ENCODE results near the gene PPARG.

GRCh38 chr3:12312010-12312409 is 23.1 kb downstream of the PPARG start:
- TF ChIP-seq, protein P1, sequence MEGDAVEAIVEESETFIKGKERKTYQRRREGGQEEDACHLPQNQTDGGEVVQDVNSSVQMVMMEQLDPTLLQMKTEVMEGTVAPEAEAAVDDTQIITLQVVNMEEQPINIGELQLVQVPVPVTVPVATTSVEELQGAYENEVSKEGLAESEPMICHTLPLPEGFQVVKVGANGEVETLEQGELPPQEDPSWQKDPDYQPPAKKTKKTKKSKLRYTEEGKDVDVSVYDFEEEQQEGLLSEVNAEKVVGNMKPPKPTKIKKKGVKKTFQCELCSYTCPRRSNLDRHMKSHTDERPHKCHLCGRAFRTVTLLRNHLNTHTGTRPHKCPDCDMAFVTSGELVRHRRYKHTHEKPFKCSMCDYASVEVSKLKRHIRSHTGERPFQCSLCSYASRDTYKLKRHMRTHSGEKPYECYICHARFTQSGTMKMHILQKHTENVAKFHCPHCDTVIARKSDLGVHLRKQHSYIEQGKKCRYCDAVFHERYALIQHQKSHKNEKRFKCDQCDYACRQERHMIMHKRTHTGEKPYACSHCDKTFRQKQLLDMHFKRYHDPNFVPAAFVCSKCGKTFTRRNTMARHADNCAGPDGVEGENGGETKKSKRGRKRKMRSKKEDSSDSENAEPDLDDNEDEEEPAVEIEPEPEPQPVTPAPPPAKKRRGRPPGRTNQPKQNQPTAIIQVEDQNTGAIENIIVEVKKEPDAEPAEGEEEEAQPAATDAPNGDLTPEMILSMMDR (IDR thresholded peaks at IDR 0.05), result no peak
- TF ChIP-seq POLR2A (IDR thresholded peaks at IDR 0.05), result no peak
